K562 (cell line): Measurements from ENCODE around the gene R3HDM2. TPM values are rescaled to one million over a fixed set of nuclear protein-coding genes. Genes with fewer than 3 reads are reported as not detected.

Experiments
- E2F3 ChIP-seq: fragments of 250-450 bp; sonication (Bioruptor Pico); IDR thresholded peaks from 2 replicates; pipeline ENCODE4 v1.4.0; 2020; ENCODE audit warnings: mild to moderate bottlenecking
- EWSR1 ChIP-seq: fragments of 450-650 bp; IDR thresholded peaks from 2 replicates; pipeline ENCODE4 v1.6.1; 2018; ENCODE audit warnings: borderline replicate concordance, mild to moderate bottlenecking, low read depth, moderate library complexity; ENCODE audit not compliant: partially characterized antibody
- HDAC2 ChIP-seq: fragments of 450-650 bp; IDR thresholded peaks from 2 replicates; pipeline ENCODE4 v1.6.1; 2016; ENCODE audit warnings: mild to moderate bottlenecking
- HIVEP1 ChIP-seq: fragments of 250-450 bp; sonication (Bioruptor Pico); IDR thresholded peaks from 2 replicates; pipeline ENCODE4 v1.4.0; 2020; ENCODE audit warnings: mild to moderate bottlenecking
- HNRNPH1 ChIP-seq: fragments of 200-400 bp; formaldehyde crosslinking; optimal IDR thresholded peaks from 2 replicates; pipeline ENCODE3; 2017; ENCODE audit warnings: low read depth, mild to moderate bottlenecking, low read length, moderate library complexity
- SNRNP70 ChIP-seq: fragments of 200-400 bp; formaldehyde crosslinking; optimal IDR thresholded peaks from 2 replicates; pipeline ENCODE3; 2017; ENCODE audit warnings: low read depth, low read length
- SP2 ChIP-seq: IDR thresholded peaks from 2 replicates; pipeline ENCODE4 v1.6.1; 2011; ENCODE audit warnings: mild to moderate bottlenecking, low read depth, low read length, moderate library complexity; ENCODE audit not compliant: poor library complexity, severe bottlenecking; ENCODE audit errors: extremely low read depth
- TAF1 ChIP-seq: IDR thresholded peaks from 2 replicates; pipeline ENCODE4 v1.6.1; 2011; ENCODE audit warnings: mild to moderate bottlenecking, low read length, moderate library complexity; ENCODE audit not compliant: insufficient read depth, control insufficient read depth, severe bottlenecking; ENCODE audit errors: extremely low read depth
- U2AF2 ChIP-seq: fragments of 200-400 bp; formaldehyde crosslinking; optimal IDR thresholded peaks from 2 replicates; pipeline ENCODE3; 2017; ENCODE audit warnings: low read depth, mild to moderate bottlenecking, low read length
- ZEB2 ChIP-seq: fragments of 450-650 bp; IDR thresholded peaks from 2 replicates; pipeline ENCODE4 v1.6.1; 2016
- ZNF124 ChIP-seq: sonication (generic); formaldehyde crosslinking; IDR thresholded peaks from 2 replicates; pipeline ENCODE4 v1.8.1; 2022; ENCODE audit warnings: missing genetic modification reagents
- ZNF224 ChIP-seq: sonication (generic); formaldehyde crosslinking; IDR thresholded peaks from 2 replicates; pipeline ENCODE4 v1.8.0; 2022; ENCODE audit warnings: mild to moderate bottlenecking, missing genetic modification reagents
- ZNF263 ChIP-seq: sonication (generic); formaldehyde crosslinking; IDR thresholded peaks from 2 replicates; pipeline ENCODE4 v1.8.0; 2022; ENCODE audit warnings: mild to moderate bottlenecking, missing genetic modification reagents, borderline replicate concordance
- ZNF431 ChIP-seq: sonication (generic); formaldehyde crosslinking; IDR thresholded peaks from 2 replicates; pipeline ENCODE4 v1.8.0; 2022; ENCODE audit warnings: mild to moderate bottlenecking, missing genetic modification reagents
- ZNF57 ChIP-seq: fragments of 450-650 bp; formaldehyde crosslinking; IDR thresholded peaks from 2 replicates; pipeline ENCODE4 v1.4.0; 2020; ENCODE audit warnings: mild to moderate bottlenecking, moderate library complexity
- polyA plus RNA-seq, 8 experiments: library from polyadenylated mRNA; depleted of rRNA in 4 of 8; stranded (reverse) in 5 of 8; unstranded in 3 of 8; fragments of >200 nt; fragmentation: Nextera tagmentation in 2 of 8; fragmentation: Illumina TruSeq in 1 of 8; extraction: Ambion mirVana in 2 of 8; extraction: Trizol in 1 of 8; gene quantifications; 2 replicates each; pipeline versions ENCODE4 v1.2.1 to v1.2.3, GENCODE V29; 2011 to 2014; ENCODE audit warnings: inconsistent platforms in 1 of 8, missing spikeins in 1 of 8
- total RNA-seq, 7 experiments: library from RNA; depleted of rRNA in 6 of 7; stranded (reverse); fragments of >200 nt in 6 of 7; fragmentation: Illumina TruSeq in 2 of 7; extraction: Trizol in 2 of 7; gene quantifications; 2 replicates each; pipeline versions ENCODE4 v1.2.1 to v1.2.3, GENCODE V29; 2011 to 2021; ENCODE audit warnings: low replicate concordance in 1 of 7
- TF ChIP-seq, protein P1 (sequence below): sonication (generic); formaldehyde crosslinking; IDR thresholded peaks from 2 replicates; pipeline ENCODE4 v1.9.0; 2022; ENCODE audit warnings: mild to moderate bottlenecking, missing genetic modification reagents
- TF ChIP-seq, protein P2 (sequence below): sonication (generic); formaldehyde crosslinking; IDR thresholded peaks from 2 replicates; pipeline ENCODE4 v1.5.0; 2020; ENCODE audit warnings: missing genetic modification reagents
- TF ChIP-seq, protein P3 (sequence below): fragments of 250-450 bp; sonication (Bioruptor Pico); IDR thresholded peaks from 2 replicates; pipeline ENCODE4 v1.8.0; 2021; ENCODE audit warnings: mild to moderate bottlenecking, moderate library complexity
- TF ChIP-seq, protein P4 (sequence below): fragments of 250-450 bp; sonication (Bioruptor Pico); IDR thresholded peaks from 2 replicates; pipeline ENCODE4 v1.5.1; 2021; ENCODE audit warnings: mild to moderate bottlenecking
- TF ChIP-seq, protein P5 (sequence below): sonication (generic); formaldehyde crosslinking; IDR thresholded peaks from 2 replicates; pipeline ENCODE4 v1.8.0; 2022; ENCODE audit warnings: mild to moderate bottlenecking, missing genetic modification reagents
- TF ChIP-seq, protein P6 (sequence below): IDR thresholded peaks from 2 replicates; pipeline ENCODE4 v1.6.1; 2011; ENCODE audit not compliant: insufficient read length; ENCODE audit errors: extremely low read depth

The R3HDM2 gene
- total and polyA plus RNA-seq, 9 of the 15 experiments (the other 6 are each of a cell fraction or from before 2014, with no cell fraction given), result 3.3 to 18.8 (median 9.0) TPM

DNA sequence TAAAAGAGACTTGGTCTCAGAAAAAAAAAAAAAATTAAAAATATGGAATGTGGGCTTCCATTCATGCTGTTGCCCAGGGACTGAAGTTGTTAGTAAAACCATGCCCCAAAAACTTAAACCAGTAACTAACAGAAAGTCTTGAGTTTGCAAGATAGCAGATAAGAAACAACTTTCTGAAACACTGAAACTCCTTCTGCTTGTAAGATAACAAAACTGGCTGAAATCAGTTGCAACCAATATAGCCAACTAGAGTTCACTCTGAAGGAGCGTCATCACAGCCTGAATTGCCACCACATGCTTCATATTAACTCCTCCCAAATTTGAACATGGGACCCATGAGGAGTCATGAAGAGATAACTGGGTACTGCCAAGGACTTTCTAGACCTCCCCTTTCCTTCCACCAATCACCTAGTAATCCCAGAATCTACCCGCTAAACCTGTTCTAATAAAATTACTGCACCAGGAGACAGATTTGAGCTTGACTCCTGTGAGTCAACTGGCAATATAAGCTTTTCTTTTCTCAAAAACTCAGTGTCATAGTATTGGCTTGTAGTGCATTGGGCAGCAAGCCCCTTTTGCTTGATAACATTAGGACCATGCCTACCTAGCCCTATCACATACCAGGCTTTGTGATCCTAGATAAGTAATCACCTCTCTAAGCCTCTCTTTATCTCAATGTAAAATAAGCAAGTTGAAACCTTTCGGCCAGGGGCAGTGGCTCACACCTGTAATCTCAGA lies 53.6 kb downstream of the R3HDM2 start (continued):
- TF ChIP-seq, protein P1, sequence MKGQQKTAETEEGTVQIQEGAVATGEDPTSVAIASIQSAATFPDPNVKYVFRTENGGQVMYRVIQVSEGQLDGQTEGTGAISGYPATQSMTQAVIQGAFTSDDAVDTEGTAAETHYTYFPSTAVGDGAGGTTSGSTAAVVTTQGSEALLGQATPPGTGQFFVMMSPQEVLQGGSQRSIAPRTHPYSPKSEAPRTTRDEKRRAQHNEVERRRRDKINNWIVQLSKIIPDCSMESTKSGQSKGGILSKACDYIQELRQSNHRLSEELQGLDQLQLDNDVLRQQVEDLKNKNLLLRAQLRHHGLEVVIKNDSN (CRISPR knock-in tag), result no peak
- TF ChIP-seq, protein P2, sequence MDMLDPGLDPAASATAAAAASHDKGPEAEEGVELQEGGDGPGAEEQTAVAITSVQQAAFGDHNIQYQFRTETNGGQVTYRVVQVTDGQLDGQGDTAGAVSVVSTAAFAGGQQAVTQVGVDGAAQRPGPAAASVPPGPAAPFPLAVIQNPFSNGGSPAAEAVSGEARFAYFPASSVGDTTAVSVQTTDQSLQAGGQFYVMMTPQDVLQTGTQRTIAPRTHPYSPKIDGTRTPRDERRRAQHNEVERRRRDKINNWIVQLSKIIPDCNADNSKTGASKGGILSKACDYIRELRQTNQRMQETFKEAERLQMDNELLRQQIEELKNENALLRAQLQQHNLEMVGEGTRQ (CRISPR knock-in tag), result no peak
- TF ChIP-seq ZNF57 (no peak), ZEB2 (no peak), EWSR1 (no peak), ZNF124 (no peak), ZNF263 (CRISPR knock-in tag) (no peak), SNRNP70 (no peak), ZNF431 (CRISPR knock-in tag) (no peak), ZNF224 (CRISPR knock-in tag) (no peak), SP2 (no peak), HNRNPH1 (no peak), TAF1 (no peak), HIVEP1 (CRISPR knock-in tag) (no peak), U2AF2 (no peak), E2F3 (no peak), HDAC2 (peak; percentile 86)
- TF ChIP-seq, protein P3, sequence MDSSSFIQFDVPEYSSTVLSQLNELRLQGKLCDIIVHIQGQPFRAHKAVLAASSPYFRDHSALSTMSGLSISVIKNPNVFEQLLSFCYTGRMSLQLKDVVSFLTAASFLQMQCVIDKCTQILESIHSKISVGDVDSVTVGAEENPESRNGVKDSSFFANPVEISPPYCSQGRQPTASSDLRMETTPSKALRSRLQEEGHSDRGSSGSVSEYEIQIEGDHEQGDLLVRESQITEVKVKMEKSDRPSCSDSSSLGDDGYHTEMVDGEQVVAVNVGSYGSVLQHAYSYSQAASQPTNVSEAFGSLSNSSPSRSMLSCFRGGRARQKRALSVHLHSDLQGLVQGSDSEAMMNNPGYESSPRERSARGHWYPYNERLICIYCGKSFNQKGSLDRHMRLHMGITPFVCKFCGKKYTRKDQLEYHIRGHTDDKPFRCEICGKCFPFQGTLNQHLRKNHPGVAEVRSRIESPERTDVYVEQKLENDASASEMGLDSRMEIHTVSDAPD, result no peak
- TF ChIP-seq, protein P4, sequence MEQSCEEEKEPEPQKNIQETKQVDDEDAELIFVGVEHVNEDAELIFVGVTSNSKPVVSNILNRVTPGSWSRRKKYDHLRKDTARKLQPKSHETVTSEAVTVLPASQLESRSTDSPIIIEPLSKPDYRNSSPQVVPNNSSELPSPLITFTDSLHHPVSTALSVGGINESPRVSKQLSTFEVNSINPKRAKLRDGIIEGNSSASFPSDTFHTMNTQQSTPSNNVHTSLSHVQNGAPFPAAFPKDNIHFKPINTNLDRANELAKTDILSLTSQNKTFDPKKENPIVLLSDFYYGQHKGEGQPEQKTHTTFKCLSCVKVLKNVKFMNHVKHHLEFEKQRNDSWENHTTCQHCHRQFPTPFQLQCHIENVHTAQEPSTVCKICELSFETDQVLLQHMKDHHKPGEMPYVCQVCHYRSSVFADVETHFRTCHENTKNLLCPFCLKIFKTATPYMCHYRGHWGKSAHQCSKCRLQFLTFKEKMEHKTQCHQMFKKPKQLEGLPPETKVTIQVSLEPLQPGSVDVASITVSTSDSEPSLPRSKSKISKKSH, result no peak
- TF ChIP-seq, protein P5, sequence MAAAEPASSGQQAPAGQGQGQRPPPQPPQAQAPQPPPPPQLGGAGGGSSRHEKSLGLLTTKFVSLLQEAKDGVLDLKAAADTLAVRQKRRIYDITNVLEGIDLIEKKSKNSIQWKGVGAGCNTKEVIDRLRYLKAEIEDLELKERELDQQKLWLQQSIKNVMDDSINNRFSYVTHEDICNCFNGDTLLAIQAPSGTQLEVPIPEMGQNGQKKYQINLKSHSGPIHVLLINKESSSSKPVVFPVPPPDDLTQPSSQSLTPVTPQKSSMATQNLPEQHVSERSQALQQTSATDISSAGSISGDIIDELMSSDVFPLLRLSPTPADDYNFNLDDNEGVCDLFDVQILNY, result no peak
- TF ChIP-seq, protein P6, sequence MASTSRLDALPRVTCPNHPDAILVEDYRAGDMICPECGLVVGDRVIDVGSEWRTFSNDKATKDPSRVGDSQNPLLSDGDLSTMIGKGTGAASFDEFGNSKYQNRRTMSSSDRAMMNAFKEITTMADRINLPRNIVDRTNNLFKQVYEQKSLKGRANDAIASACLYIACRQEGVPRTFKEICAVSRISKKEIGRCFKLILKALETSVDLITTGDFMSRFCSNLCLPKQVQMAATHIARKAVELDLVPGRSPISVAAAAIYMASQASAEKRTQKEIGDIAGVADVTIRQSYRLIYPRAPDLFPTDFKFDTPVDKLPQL, result no peak
